Thoracic aorta (tissue), 2 donors: ENCODE results near the gene INTS1. TPM values are rescaled to one million over a fixed set of nuclear protein-coding genes. Genes with fewer than 3 reads are reported as not detected.

ENCODE experiments used
- ATAC-seq: fragments of 150-250 bp; one replicate; pipeline ENCODE4 v1.8.0; 2017; ENCODE audit warnings: low read depth; ENCODE audit not compliant: insufficient number of reproducible peaks, low FRiP score
- DNase-seq: peaks from one replicate; pipeline ENCODE4 v3.0.0-alpha.2; 2020; ENCODE audit warnings: low spot score
- H3K27ac ChIP-seq, 2 donors: fragments of 200-600 bp; sonication (generic); 1 replicate in 1 of 2; 2 replicates in 1 of 2; pipeline ENCODE4 v1.5.1; 2016; ENCODE audit warnings: mild to moderate bottlenecking in 2 of 2, moderate library complexity in 2 of 2
- H3K27me3 ChIP-seq: fragments of 200-600 bp; sonication (generic); replicated peaks from 2 replicates; pipeline ENCODE4 v1.6.0; 2016; ENCODE audit warnings: mild to moderate bottlenecking; ENCODE audit not compliant: insufficient read depth
- H3K36me3 ChIP-seq: fragments of 200-600 bp; sonication (generic); one replicate; pipeline ENCODE4 v1.5.1; 2016
- H3K4me1 ChIP-seq, 2 donors: fragments of 200-600 bp; sonication (generic); 1 replicate in 1 of 2; 2 replicates in 1 of 2; pipeline versions ENCODE4 v1.5.1 to v1.6.0; 2016; ENCODE audit warnings: low read depth in 2 of 2, mild to moderate bottlenecking in 1 of 2; ENCODE audit not compliant: control insufficient read depth in 1 of 2
- H3K4me3 ChIP-seq: fragments of 200-600 bp; sonication (generic); 2 replicates; pipeline ENCODE4 v1.5.1; 2016; ENCODE audit warnings: mild to moderate bottlenecking
- H3K9me3 ChIP-seq: fragments of 200-600 bp; sonication (generic); 2 replicates; pipeline ENCODE4 v1.5.1; 2016
- total RNA-seq, 2 donors: library from RNA; depleted of rRNA; stranded (reverse); fragments of >200 nt; gene quantifications; one replicate each; pipeline versions ENCODE4 v1.1.0 to v1.2.3, GENCODE V29; 2016
- TF ChIP-seq, protein P1 (sequence below): fragments of 200-600 bp; sonication (generic); IDR thresholded peaks from one replicate; pipeline ENCODE4 v1.5.1; 2019; ENCODE audit warnings: antibody characterized with exemption

INTS1 gene
- total RNA-seq, 2 donors from 2014 or later, result 59.8 to 89.6 TPM

DNA sequence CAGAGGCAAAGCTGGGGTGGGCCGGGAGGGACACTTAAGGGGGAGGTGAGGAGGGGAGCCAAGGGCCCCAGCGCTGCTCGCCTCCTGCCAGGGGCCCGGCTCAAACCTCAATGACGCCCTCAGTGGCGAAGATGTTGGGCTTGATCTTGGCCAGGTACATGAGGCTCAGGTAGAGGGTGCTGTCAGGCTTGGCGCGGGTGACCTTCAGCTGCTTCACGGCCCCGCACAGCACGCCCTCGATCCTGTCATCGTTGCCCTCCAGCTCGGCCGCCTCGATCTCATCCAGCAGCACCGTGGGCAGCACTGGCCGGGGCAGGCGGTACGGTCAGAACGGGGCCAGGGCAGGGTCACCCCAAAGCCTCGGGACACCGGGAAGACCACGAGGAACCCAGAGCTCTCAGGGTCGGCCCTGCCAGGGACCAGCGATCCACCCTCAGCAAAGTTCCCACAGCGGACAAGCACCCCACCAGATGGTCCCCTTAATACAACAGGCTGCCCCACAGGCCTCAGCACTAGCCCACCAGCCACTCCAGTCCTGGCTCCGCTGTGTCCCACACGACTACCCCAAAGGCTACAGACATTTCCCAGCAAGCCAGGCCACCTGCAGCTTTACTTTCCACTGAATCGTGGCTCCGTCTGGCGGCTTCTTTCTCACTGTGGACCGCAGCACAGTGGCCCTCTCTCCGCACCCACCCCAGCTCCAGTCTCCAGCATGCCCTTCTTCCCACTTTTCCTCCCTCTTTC lies 4.0 kb downstream of the INTS1 start:
- Histone ChIP-seq H3K4me3 (no peak overlapping the region), H3K36me3 (peaks cover 59% of the 10 kb centered on the region), H3K4me1 (peaks cover 12 to 15% of the 10 kb centered on the region in 2 donors), H3K9me3 (no peaks in the 10 kb centered on the region), H3K27me3 (no peaks in the 10 kb centered on the region), H3K27ac (no peak overlapping the region)
- DNase-seq (no peak), ATAC-seq (no peak)
- TF ChIP-seq, protein P1, sequence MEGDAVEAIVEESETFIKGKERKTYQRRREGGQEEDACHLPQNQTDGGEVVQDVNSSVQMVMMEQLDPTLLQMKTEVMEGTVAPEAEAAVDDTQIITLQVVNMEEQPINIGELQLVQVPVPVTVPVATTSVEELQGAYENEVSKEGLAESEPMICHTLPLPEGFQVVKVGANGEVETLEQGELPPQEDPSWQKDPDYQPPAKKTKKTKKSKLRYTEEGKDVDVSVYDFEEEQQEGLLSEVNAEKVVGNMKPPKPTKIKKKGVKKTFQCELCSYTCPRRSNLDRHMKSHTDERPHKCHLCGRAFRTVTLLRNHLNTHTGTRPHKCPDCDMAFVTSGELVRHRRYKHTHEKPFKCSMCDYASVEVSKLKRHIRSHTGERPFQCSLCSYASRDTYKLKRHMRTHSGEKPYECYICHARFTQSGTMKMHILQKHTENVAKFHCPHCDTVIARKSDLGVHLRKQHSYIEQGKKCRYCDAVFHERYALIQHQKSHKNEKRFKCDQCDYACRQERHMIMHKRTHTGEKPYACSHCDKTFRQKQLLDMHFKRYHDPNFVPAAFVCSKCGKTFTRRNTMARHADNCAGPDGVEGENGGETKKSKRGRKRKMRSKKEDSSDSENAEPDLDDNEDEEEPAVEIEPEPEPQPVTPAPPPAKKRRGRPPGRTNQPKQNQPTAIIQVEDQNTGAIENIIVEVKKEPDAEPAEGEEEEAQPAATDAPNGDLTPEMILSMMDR, result no peak

DNA sequence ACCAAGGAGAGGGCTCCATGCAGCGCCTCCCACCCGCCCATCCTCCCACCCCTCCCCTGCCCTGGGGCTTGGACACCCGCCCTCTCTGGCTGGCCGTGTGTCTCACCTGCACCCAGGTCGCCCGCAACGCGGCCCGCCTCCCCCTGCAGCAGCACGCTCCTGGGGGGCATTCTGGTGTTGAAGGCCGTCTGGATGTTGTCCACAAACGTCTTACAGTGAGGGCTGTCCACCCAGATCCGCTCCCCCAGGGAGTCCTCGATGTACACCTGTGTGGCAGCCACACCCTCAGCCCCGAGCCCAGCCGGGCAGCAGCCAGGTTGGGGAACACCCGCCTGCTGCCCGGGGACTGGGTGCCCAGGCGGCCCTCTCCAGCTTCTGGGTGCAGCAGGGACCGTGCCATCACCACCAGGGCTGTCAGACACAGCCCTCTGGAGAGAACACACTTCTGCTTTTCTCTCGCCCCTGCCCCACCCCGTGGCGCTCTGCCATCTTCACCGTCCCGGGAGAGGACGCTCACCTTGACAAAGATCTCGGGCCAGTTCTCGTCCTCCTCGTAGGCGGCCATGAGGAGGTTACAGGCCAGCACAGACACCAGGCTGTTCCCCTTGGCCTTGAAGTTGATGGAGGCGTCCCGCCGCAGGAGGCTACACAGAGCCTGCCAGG lies 4.7 kb downstream of the INTS1 start:
- TF ChIP-seq, protein P1, result no peak
- Histone ChIP-seq H3K4me3 (no peak overlapping the region), H3K9me3 (no peaks in the 10 kb centered on the region), H3K36me3 (peaks cover 66% of the 10 kb centered on the region), H3K27ac (no peak overlapping the region), H3K4me1 (peaks cover 12 to 15% of the 10 kb centered on the region in 2 donors), H3K27me3 (no peaks in the 10 kb centered on the region)
- ATAC-seq, result no peak
- DNase-seq, result no peak

DNA sequence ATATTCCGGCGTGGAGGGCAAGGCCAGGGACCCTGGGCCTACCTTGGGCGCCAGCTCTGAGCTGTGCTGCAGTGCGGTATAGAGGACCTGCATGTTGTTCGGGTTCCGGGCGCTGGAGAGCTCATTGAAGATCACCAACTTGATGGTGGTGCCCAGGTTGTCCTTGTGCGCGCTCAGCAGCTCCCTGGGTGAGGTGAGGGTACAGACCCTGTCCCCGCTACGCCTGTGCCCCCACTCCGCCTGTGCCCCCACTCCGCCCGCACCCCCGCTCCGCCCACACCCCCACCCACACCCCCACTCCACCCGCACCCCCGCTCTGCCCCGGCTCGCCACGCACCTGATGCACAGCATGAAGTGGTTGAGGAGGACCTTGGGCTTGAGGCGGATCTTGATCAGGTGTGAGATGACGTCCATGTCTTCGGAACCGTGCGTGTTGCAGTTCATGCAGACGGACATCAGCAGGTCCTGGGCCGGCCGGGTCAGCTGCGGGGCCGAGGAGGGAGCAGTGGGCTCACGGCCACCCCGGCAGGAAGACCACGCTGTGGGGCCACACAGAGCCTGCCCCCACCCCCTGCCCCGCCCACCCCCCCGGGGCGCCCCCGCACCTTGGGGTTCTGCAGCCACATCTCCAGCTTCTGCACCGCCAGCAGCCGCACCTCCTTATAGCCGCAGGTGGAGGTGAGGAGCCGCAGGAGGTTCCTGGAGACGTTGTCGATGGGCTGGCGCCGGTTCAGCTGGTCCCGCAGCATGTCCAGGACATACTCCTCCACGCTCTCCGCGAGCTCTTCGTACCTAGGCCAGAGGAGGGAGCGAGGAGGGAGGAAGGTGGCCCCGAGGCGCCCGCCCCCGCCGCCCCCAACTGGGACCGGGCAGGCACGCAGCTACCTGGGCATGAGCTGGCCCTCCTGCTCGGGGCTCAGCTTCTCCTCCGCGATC lies 5.6 kb downstream of the INTS1 start:
- Histone ChIP-seq H3K4me3 (no peak overlapping the region), H3K27ac (no peak overlapping the region), H3K9me3 (no peaks in the 10 kb centered on the region), H3K4me1 (peaks cover 12 to 14% of the 10 kb centered on the region in 2 donors), H3K36me3 (peaks cover 73% of the 10 kb centered on the region), H3K27me3 (no peaks in the 10 kb centered on the region)
- ATAC-seq (no peak), DNase-seq (no peak)
- TF ChIP-seq, protein P1, result no peak

DNA sequence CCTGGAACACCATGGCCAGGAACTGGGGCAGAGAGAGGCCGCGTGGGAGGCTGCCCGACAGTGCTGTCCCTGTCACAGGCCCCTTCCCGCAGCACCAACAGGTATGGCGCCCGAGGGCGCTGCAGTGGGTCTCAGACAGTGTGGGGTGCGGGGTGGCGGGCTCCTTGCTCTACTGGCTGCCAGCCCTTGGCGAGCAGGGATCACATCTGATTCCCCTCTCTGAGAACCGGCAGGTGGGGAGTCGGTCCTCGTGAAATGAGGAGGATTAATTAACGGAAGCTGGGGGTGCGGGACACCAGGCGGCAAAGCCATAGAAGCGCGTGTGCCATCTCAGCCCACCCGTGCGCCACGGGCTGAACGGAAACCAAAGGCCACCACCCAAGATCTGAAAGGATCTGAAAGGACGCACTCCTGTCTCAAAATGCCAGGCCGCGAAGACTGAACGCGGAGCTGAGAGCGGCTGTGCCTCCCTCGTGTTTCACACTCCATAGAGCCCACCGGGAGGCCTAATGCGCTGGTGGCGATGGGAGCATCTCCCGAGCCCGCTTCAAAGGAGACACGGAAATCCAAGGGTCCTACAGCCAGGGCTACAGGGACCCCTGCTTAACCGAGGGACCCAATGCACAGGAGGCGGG lies 6.8 kb downstream of the INTS1 start:
- Histone ChIP-seq H3K9me3 (no peaks in the 10 kb centered on the region), H3K27ac (no peak overlapping the region), H3K36me3 (peaks cover 78% of the 10 kb centered on the region), H3K4me1 (peaks cover under 1 to 2% of the 10 kb centered on the region in 2 donors), H3K4me3 (no peak overlapping the region), H3K27me3 (no peaks in the 10 kb centered on the region)
- no peak for DNase-seq
- no peak for ATAC-seq
- TF ChIP-seq, protein P1, result no peak
